Endothelial cell of umbilical vein (primary cell): ENCODE results near the gene SEMG2. TPM values are rescaled to one million over a fixed set of nuclear protein-coding genes. Genes with fewer than 3 reads are reported as not detected.

Experiments
- BruUV-seq: library from RNA; stranded (reverse); fragments of 400-500 nt; replicated peaks from 2 replicates; lab custom pipeline; 2021; lab: Mats Ljungman, UMichigan
- CTCF ChIA-PET: fragments of 300-600, 350-600 bp; sonication (Branson Sonifier 250); formaldehyde crosslinking; loops from one replicate; lab custom pipeline; 2021; ENCODE audit warnings: antibody characterized with exemption, inconsistent platforms; lab: Charles Lee
- POLR2A ChIA-PET: fragments of 300-600, 350-600 bp; sonication (Branson Sonifier 250); formaldehyde crosslinking; loops from one replicate; lab custom pipeline; 2021; ENCODE audit warnings: antibody characterized with exemption, inconsistent platforms; lab: Charles Lee
- DNase-seq: peaks from one replicate; pipeline ENCODE4 v3.0.0-alpha.2; 2011; ENCODE audit warnings: low read depth, low spot score
- FAIRE-seq: peaks from 2 replicates; lab custom pipeline; 2011; peaks lifted over from hg19 to GRCh38; lab: Jason Lieb, UNC
- H2AFZ ChIP-seq: 2 replicates; pipeline ENCODE4 v1.6.0; 2012; ENCODE audit warnings: low read depth, low read length, control low read depth, inconsistent platforms
- H3K27ac ChIP-seq: 2 replicates; pipeline ENCODE4 v1.5.1; 2011; ENCODE audit warnings: low read depth, mild to moderate bottlenecking, control low read depth, low read length, moderate library complexity; ENCODE audit not compliant: insufficient read depth
- H3K27me3 ChIP-seq, 2 experiments: 2 replicates each; pipeline versions ENCODE4 v1.6.0 to v1.6.1; 2011; ENCODE audit warnings: low read length in 2 of 2, mixed read lengths in 1 of 2; ENCODE audit not compliant: control insufficient read depth in 2 of 2, insufficient read depth in 2 of 2
- H3K36me3 ChIP-seq, 2 experiments: 2 replicates in 1 of 2; 3 replicates in 1 of 2; pipeline ENCODE4 v1.5.1; 2011; ENCODE audit warnings: low read length in 2 of 2, mild to moderate bottlenecking in 1 of 2, moderate library complexity in 1 of 2; ENCODE audit not compliant: control insufficient read depth in 2 of 2, insufficient read depth in 2 of 2; ENCODE audit errors: extremely low read depth in 1 of 2
- H3K4me1 ChIP-seq: 3 replicates; pipeline ENCODE4 v1.5.1; 2011; ENCODE audit warnings: mild to moderate bottlenecking, low read length; ENCODE audit not compliant: control insufficient read depth, insufficient read depth; ENCODE audit errors: extremely low read depth
- H3K4me2 ChIP-seq: 2 replicates; pipeline ENCODE4 v1.6.1; 2011; ENCODE audit warnings: low read length, control low read depth, mixed read lengths; ENCODE audit not compliant: insufficient read depth
- H3K4me3 ChIP-seq, 3 experiments: fragments of 200-600 bp in 1 of 3; sonication (generic), shearing (Covaris generic) in 1 of 3; replicated peaks in 1 of 3; 2 replicates each; pipeline ENCODE4 v1.5.1; 2011 to 2016; ENCODE audit warnings: control low read depth in 3 of 3, low read length in 3 of 3, mild to moderate bottlenecking in 2 of 3, inconsistent platforms in 1 of 3, low read depth in 1 of 3, moderate library complexity in 1 of 3; ENCODE audit not compliant: insufficient read depth in 1 of 3
- H3K79me2 ChIP-seq: 2 replicates; pipeline ENCODE4 v1.6.0; 2012; ENCODE audit warnings: low read length, inconsistent platforms; ENCODE audit not compliant: control insufficient read depth, insufficient read depth
- H3K9ac ChIP-seq: replicated peaks from 2 replicates; pipeline ENCODE3; 2011; ENCODE audit warnings: low read length, control low read depth; ENCODE audit not compliant: insufficient read depth; ENCODE audit errors: extremely low read depth
- H3K9me1 ChIP-seq: replicated peaks from 3 replicates; pipeline ENCODE4 v1.6.0; 2011; ENCODE audit warnings: mild to moderate bottlenecking, low read length; ENCODE audit not compliant: control insufficient read depth, insufficient read depth; ENCODE audit errors: extremely low read depth
- H3K9me3 ChIP-seq: replicated peaks from 2 replicates; pipeline ENCODE4 v1.5.1; 2012; ENCODE audit warnings: low read length, inconsistent platforms; ENCODE audit not compliant: control insufficient read depth, insufficient read depth
- H4K20me1 ChIP-seq: replicated peaks from 2 replicates; pipeline ENCODE3; 2011; ENCODE audit warnings: mild to moderate bottlenecking, low read length; ENCODE audit not compliant: control insufficient read depth, insufficient read depth; ENCODE audit errors: extremely low read depth
- CTCF ChIP-seq, 2 donors: IDR thresholded peaks; 1 replicate in 1 of 2; 2 replicates in 1 of 2; pipeline ENCODE4 v1.5.1; 2011; ENCODE audit warnings: low read length in 2 of 2, mild to moderate bottlenecking in 2 of 2, moderate library complexity in 2 of 2, control low read depth in 1 of 2, inconsistent platforms in 1 of 2, low read depth in 1 of 2; ENCODE audit not compliant: insufficient read depth in 1 of 2; ENCODE audit errors: extremely low read depth in 1 of 2
- EZH2 ChIP-seq: IDR thresholded peaks from 2 replicates; pipeline ENCODE4 v1.6.1; 2012; ENCODE audit warnings: borderline replicate concordance, low read depth, mild to moderate bottlenecking, moderate library complexity, low read length, inconsistent platforms; ENCODE audit not compliant: severe bottlenecking
- FOS ChIP-seq: IDR thresholded peaks from 2 replicates; pipeline ENCODE4 v1.6.1; 2011; ENCODE audit warnings: mild to moderate bottlenecking, low read length, moderate library complexity, borderline replicate concordance; ENCODE audit not compliant: insufficient read depth
- GATA2 ChIP-seq: IDR thresholded peaks from 2 replicates; pipeline ENCODE4 v1.7.0; 2011; ENCODE audit warnings: low read depth, mild to moderate bottlenecking, moderate library complexity, mixed read lengths, low read length; ENCODE audit not compliant: insufficient read length, insufficient read depth
- JUN ChIP-seq: IDR thresholded peaks from 2 replicates; pipeline ENCODE4 v1.6.1; 2011; ENCODE audit warnings: borderline replicate concordance, low read depth; ENCODE audit not compliant: insufficient read length, insufficient read depth
- MAX ChIP-seq: IDR thresholded peaks from 2 replicates; pipeline ENCODE4 v1.6.1; 2011; ENCODE audit not compliant: insufficient read depth, insufficient read length
- MYC ChIP-seq: IDR thresholded peaks from one replicate; pipeline ENCODE4 v1.6.1; 2011; ENCODE audit warnings: mild to moderate bottlenecking, low read depth, low read length
- POLR2A ChIP-seq: IDR thresholded peaks from 2 replicates; pipeline ENCODE4 v1.6.1; 2012; ENCODE audit warnings: low read depth, mild to moderate bottlenecking, control low read depth, low read length
- POLR2AphosphoS5 ChIP-seq: IDR thresholded peaks from 2 replicates; pipeline ENCODE4 v1.6.1; 2012; ENCODE audit warnings: low read depth, mild to moderate bottlenecking, control low read depth, low read length, moderate library complexity; ENCODE audit not compliant: insufficient read depth
- dilution Hi-C: fragments of 300-500 bp; cut with MboI; formaldehyde crosslinking; loops from one replicate; pipeline ENCODE4 v1.15.0; 2019; ENCODE audit warnings: low sequenced_read_pairs; ENCODE audit not compliant: extremely low pct_ligation_motif_present
- intact Hi-C: fragments of 100-400 bp; cut with micrococcal nuclease; formaldehyde crosslinking; loops from one replicate; pipeline ENCODE4 v1.10.0; 2022
- polyA plus RNA-seq, 4 experiments: library from polyadenylated mRNA; depleted of rRNA in 3 of 4; stranded (reverse) in 3 of 4; unstranded in 1 of 4; fragments of >200 nt; gene quantifications; 2 replicates each; pipeline versions ENCODE4 v1.2.1 to v1.2.3, GENCODE V29; 2011 to 2012; ENCODE audit warnings: missing spikeins in 1 of 4
- total RNA-seq: library from RNA; stranded (reverse); gene quantifications from 2 replicates; pipeline ENCODE4 v1.2.3, GENCODE V29; 2021

SEMG2 gene
- total and polyA plus RNA-seq, 2 donors (not counting 3 experiments of a cell fraction or from before 2014, with no cell fraction given), result not detected

GRCh38 chr20:45235995-45236394 is 14.8 kb downstream of the SEMG2 start:
- ChIA-PET POLR2A (no interaction called here), CTCF (interaction anchor here (1.3 to 2.2 kb wide), 2 partner anchors 55 to 58 kb away, joined by 3 to 11 read pairs; no protein-coding TSS in a partner anchor)
- TF ChIP-seq MYC (no peak), CTCF (IDR thresholded peaks at IDR 0.05; ENCODE audit: extremely low read depth in 1 of 2, insufficient read depth in 1 of 2, low read depth in 1 of 2, low read length in 2 of 2) (peak; percentile 51 to 56)
- no TSS peak for BruUV-seq
- no peaks in the 10 kb centered on the region for H3K4me1 ChIP-seq
- H2AFZ ChIP-seq, result no peak overlapping the region
- no peaks in the 10 kb centered on the region for H4K20me1 ChIP-seq
- H3K27me3 ChIP-seq, result peaks cover 6 to 10% of the 10 kb centered on the region in 2 experiments
- H3K9me3 ChIP-seq, result no peaks in the 10 kb centered on the region
- DNase-seq (no peak), FAIRE-seq (no peak)
- intact Hi-C loops, result loop anchor here (5.0 kb wide), 1 partner anchor 56 kb away; no protein-coding TSS in a partner anchor
- dilution Hi-C loops, result no loop called here
- no peaks in the 10 kb centered on the region for H3K36me3 ChIP-seq
- no peak overlapping the region for H3K4me2 ChIP-seq
- no peak overlapping the region for H3K27ac ChIP-seq
- H3K79me2 ChIP-seq, result no peaks in the 10 kb centered on the region
- H3K9me1 ChIP-seq, result no peaks in the 10 kb centered on the region
- no peak overlapping the region for H3K9ac ChIP-seq
- no peak overlapping the region for H3K4me3 ChIP-seq

- Histone ChIP-seq H3K27ac (no peak overlapping the region), H3K9ac (no peak overlapping the region), H4K20me1 (no peaks in the 10 kb centered on the region), H3K9me3 (no peaks in the 10 kb centered on the region), H3K9me1 (no peaks in the 10 kb centered on the region), H3K79me2 (no peaks in the 10 kb centered on the region), H2AFZ (no peak overlapping the region), H3K36me3 (no peaks in the 10 kb centered on the region), H3K4me2 (no peak overlapping the region), H3K27me3 (peaks cover 6 to 10% of the 10 kb centered on the region in 2 experiments), H3K4me3 (no peak overlapping the region), H3K4me1 (no peaks in the 10 kb centered on the region)
- dilution Hi-C loops, result no loop called here
- BruUV-seq, result no TSS peak
- FAIRE-seq (no peak), DNase-seq (no peak)
- intact Hi-C loops, result loop anchor here (5.0 kb wide), 1 partner anchor 54 kb away; no protein-coding TSS in a partner anchor
- no peak for TF ChIP-seq CTCF (IDR thresholded peaks at IDR 0.05; ENCODE audit: extremely low read depth in 1 of 2, insufficient read depth in 1 of 2, low read depth in 1 of 2, low read length in 2 of 2)
- no peak for TF ChIP-seq POLR2AphosphoS5
- no peak for TF ChIP-seq POLR2A
- no peak for TF ChIP-seq FOS
- TF ChIP-seq EZH2, result no peak
- TF ChIP-seq JUN, result no peak
- no peak for TF ChIP-seq MAX
- no peak for TF ChIP-seq GATA2
- TF ChIP-seq MYC, result no peak
- POLR2A ChIA-PET, result no interaction called here
- CTCF ChIA-PET, result interaction anchor here (2.2 kb wide), 1 partner anchor 53 kb away, joined by 11 read pairs; no protein-coding TSS in a partner anchor
Measured at GRCh38 chr20:45238139-45238538, 17.0 kb downstream of the SEMG2 start.
